ENCODE results near the gene CLMP. TPM values are rescaled to one million over a fixed set of nuclear protein-coding genes. Genes with fewer than 3 reads are reported as not detected.

Gene CLMP
- total and polyA plus RNA-seq, 2 experiments from 2014 or later: 7.1 to 18.4 TPM

DNA sequence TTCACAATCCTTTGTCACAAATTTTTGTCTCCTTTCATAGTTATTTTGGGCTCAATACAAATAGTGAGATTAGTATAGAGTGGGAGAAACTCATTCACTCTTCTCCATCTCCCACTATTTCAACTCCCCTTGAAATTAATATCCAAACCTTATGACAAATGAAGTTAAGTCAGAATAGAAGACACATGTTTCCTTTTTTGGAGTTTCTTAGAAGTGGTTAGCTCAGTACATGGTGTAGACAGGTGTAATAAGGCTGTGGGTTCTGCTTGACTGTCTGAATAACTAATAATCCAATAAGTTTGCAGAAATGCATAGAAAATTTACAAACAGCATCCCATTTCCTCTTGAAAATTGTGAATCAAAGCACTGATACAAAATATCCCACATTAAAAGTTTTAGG lies 122.3 kb downstream of the CLMP start:
- Histone ChIP-seq H3K4me2 (no peak overlapping the region), H3K27ac (ENCODE audit: low read depth) (no peak overlapping the region), H2AFZ (no peak overlapping the region), H3K9me2 (ENCODE audit: insufficient read depth) (no peaks in the 10 kb centered on the region), H4K20me1 (replicated peaks; ENCODE audit: insufficient read depth) (peaks cover 4% of the 10 kb centered on the region; the same call in 1 of the 2 replicates), H3K36me3 (ENCODE audit: insufficient read depth) (peaks cover 8% of the 10 kb centered on the region; the same call in 1 of the 2 replicates), H3K4me3 (no peak overlapping the region), H3K27me3 (ENCODE audit: insufficient read depth) (no peaks in the 10 kb centered on the region), H3F3A (replicated peaks; ENCODE audit: low read depth) (no peaks in the 10 kb centered on the region), H3K4me1 (ENCODE audit: insufficient read depth) (peaks cover 36% of the 10 kb centered on the region), H3K79me2 (replicated peaks; ENCODE audit: insufficient read depth) (no peaks in the 10 kb centered on the region)
- no peak overlapping the region for H3K27ac Mint-ChIP-seq
- no peak for DNase-seq (ENCODE audit: low spot score)
- TF ChIP-seq, protein P1, sequence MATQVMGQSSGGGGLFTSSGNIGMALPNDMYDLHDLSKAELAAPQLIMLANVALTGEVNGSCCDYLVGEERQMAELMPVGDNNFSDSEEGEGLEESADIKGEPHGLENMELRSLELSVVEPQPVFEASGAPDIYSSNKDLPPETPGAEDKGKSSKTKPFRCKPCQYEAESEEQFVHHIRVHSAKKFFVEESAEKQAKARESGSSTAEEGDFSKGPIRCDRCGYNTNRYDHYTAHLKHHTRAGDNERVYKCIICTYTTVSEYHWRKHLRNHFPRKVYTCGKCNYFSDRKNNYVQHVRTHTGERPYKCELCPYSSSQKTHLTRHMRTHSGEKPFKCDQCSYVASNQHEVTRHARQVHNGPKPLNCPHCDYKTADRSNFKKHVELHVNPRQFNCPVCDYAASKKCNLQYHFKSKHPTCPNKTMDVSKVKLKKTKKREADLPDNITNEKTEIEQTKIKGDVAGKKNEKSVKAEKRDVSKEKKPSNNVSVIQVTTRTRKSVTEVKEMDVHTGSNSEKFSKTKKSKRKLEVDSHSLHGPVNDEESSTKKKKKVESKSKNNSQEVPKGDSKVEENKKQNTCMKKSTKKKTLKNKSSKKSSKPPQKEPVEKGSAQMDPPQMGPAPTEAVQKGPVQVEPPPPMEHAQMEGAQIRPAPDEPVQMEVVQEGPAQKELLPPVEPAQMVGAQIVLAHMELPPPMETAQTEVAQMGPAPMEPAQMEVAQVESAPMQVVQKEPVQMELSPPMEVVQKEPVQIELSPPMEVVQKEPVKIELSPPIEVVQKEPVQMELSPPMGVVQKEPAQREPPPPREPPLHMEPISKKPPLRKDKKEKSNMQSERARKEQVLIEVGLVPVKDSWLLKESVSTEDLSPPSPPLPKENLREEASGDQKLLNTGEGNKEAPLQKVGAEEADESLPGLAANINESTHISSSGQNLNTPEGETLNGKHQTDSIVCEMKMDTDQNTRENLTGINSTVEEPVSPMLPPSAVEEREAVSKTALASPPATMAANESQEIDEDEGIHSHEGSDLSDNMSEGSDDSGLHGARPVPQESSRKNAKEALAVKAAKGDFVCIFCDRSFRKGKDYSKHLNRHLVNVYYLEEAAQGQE (IDR thresholded peaks at IDR 0.05; ENCODE audit: unreplicated experiment): no peak
- TF ChIP-seq, protein P2, sequence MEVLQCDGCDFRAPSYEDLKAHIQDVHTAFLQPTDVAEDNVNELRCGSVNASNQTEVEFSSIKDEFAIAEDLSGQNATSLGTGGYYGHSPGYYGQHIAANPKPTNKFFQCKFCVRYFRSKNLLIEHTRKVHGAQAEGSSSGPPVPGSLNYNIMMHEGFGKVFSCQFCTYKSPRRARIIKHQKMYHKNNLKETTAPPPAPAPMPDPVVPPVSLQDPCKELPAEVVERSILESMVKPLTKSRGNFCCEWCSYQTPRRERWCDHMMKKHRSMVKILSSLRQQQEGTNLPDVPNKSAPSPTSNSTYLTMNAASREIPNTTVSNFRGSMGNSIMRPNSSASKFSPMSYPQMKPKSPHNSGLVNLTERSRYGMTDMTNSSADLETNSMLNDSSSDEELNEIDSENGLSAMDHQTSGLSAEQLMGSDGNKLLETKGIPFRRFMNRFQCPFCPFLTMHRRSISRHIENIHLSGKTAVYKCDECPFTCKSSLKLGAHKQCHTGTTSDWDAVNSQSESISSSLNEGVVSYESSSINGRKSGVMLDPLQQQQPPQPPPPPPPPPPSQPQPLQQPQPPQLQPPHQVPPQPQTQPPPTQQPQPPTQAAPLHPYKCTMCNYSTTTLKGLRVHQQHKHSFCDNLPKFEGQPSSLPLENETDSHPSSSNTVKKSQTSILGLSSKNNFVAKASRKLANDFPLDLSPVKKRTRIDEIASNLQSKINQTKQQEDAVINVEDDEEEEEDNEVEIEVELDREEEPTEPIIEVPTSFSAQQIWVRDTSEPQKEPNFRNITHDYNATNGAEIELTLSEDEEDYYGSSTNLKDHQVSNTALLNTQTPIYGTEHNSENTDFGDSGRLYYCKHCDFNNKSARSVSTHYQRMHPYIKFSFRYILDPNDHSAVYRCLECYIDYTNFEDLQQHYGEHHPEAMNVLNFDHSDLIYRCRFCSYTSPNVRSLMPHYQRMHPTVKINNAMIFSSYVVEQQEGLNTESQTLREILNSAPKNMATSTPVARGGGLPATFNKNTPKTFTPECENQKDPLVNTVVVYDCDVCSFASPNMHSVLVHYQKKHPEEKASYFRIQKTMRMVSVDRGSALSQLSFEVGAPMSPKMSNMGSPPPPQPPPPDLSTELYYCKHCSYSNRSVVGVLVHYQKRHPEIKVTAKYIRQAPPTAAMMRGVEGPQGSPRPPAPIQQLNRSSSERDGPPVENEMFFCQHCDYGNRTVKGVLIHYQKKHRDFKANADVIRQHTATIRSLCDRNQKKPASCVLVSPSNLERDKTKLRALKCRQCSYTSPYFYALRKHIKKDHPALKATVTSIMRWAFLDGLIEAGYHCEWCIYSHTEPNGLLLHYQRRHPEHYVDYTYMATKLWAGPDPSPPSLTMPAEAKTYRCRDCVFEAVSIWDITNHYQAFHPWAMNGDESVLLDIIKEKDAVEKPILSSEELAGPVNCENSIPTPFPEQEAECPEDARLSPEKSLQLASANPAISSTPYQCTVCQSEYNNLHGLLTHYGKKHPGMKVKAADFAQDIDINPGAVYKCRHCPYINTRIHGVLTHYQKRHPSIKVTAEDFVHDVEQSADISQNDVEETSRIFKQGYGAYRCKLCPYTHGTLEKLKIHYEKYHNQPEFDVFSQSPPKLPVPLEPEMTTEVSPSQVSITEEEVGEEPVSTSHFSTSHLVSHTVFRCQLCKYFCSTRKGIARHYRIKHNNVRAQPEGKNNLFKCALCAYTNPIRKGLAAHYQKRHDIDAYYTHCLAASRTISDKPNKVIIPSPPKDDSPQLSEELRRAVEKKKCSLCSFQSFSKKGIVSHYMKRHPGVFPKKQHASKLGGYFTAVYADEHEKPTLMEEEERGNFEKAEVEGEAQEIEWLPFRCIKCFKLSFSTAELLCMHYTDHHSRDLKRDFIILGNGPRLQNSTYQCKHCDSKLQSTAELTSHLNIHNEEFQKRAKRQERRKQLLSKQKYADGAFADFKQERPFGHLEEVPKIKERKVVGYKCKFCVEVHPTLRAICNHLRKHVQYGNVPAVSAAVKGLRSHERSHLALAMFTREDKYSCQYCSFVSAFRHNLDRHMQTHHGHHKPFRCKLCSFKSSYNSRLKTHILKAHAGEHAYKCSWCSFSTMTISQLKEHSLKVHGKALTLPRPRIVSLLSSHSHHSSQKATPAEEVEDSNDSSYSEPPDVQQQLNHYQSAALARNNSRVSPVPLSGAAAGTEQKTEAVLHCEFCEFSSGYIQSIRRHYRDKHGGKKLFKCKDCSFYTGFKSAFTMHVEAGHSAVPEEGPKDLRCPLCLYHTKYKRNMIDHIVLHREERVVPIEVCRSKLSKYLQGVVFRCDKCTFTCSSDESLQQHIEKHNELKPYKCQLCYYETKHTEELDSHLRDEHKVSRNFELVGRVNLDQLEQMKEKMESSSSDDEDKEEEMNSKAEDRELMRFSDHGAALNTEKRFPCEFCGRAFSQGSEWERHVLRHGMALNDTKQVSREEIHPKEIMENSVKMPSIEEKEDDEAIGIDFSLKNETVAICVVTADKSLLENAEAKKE (CRISPR knock-in tag; IDR thresholded peaks at IDR 0.05): no peak
- no peak for TF ChIP-seq ZNF331 (CRISPR knock-in tag; IDR thresholded peaks at IDR 0.05; ENCODE audit: low read depth)
- peaks cover 8% of the 10 kb centered on the region for H3K27me3 Mint-ChIP-seq (ENCODE audit: insufficient read depth, low read depth, poor library complexity)
- peaks cover 33% of the 10 kb centered on the region for H3K4me1 Mint-ChIP-seq
- peaks cover 12% of the 10 kb centered on the region for H3K36me3 Mint-ChIP-seq (ENCODE audit: low read depth)
- H3K9me3 Mint-ChIP-seq: no peaks in the 10 kb centered on the region
- no peak for ATAC-seq
- no peak overlapping the region for H3K4me3 Mint-ChIP-seq
